GM12801 (cell line): ENCODE results near the gene RRAGD.

Source experiments
- TF ChIP-seq, protein P1 (sequence below): IDR thresholded peaks from one replicate; pipeline ENCODE4 v1.5.1; 2011; ENCODE audit warnings: control low read depth; ENCODE audit not compliant: insufficient read length; ENCODE audit errors: extremely low read depth

RRAGD gene

DNA sequence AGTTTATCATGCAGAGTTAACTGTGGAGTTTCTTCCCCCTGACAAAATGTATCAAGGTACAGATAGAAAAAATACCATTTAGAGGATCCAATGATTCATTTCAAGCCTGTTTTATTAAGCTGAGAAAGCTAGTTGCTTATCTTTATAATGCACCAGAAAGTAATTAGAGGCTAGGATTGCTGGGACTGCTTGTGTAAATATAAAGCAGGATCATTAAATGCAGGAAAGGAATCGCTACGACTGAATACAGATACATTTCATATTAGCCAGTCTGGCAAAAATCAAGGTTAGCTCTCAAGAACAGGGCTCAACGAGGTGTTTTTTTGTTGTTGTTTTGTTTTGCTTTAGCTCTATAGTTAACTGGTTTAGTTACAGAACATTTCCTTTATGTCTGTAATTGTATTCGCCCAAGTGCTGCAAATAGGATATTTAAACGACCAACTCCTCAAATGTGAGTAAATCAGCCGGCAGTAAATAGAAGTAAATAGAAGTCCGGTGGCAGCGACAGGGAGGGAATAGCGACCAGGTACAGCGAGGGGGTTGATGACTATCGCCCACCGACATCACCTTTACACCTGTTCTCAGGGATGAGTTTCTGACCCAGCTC is 60.3 kb downstream of the RRAGD start:
- TF ChIP-seq, protein P1, sequence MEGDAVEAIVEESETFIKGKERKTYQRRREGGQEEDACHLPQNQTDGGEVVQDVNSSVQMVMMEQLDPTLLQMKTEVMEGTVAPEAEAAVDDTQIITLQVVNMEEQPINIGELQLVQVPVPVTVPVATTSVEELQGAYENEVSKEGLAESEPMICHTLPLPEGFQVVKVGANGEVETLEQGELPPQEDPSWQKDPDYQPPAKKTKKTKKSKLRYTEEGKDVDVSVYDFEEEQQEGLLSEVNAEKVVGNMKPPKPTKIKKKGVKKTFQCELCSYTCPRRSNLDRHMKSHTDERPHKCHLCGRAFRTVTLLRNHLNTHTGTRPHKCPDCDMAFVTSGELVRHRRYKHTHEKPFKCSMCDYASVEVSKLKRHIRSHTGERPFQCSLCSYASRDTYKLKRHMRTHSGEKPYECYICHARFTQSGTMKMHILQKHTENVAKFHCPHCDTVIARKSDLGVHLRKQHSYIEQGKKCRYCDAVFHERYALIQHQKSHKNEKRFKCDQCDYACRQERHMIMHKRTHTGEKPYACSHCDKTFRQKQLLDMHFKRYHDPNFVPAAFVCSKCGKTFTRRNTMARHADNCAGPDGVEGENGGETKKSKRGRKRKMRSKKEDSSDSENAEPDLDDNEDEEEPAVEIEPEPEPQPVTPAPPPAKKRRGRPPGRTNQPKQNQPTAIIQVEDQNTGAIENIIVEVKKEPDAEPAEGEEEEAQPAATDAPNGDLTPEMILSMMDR, result no peak

DNA sequence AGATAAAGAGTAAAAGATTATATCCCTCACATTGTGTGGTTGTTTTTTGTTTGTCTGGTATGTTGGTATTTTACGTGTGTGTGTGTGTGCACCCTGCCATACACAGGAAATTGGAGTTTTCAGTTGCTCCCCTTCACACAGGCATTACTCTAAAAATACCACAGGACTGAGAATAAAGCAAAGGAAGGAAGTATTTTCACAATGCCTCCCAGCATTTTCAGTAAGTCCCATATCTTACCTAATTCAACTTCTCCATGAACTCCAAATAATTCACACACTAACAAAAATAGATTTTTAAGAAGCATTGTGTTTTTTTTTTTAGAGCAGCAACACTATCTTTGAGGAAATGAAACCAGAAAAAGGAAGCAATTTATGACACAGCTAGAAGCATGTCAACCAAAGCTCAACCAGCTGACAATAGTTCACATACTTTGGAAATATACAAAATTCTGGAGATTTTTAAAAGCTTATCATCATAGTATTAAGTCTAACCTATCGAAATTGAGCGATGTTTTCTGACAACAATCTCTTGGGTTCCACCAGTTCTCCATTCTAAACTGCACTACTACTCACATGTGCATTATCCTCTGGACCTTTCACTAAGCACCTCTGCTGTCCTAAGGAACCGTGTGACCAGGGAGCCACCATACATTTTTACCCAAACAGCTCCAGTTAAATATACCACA is 61.6 kb downstream of the RRAGD start:
- TF ChIP-seq, protein P1, result no peak

DNA sequence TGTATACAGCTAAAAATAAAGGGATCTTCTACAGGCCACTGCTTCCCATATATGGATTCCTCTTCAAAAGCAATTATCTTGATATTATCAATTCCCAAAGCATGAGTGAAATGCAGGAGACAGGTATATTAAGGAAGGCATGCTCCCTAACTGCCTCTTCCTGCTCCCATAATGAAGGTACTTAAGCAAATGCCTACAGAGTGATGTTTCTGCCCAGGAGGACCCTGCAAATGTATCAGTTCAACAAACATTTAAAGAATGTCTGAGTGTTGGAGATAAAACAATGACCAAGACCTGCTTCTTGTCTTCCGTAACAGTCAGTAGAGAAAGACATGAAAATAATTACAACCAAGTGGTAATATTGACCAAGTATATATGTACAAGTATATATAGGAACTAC is 63.7 kb downstream of the RRAGD start:
- TF ChIP-seq, protein P1, result no peak

DNA sequence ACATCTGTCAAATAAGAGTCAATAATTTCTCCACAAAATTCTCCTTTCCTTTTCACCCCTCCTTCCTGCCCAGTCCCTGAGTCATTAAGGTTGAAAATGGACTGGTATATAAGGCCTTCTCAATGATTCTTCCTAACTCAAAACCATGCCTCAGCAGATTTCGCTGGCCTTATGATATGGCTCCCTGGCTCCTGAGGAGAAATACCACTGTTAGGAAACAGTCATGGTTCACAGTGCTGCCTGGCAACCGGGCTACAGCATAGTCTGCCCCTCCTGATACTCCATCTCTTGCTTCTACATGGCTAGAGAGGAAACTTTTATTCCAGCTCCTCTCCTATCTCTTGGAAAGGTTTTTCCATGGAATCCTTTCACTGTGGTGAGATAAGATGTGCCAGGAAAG is 64.2 kb downstream of the RRAGD start:
- TF ChIP-seq, protein P1, result no peak

DNA sequence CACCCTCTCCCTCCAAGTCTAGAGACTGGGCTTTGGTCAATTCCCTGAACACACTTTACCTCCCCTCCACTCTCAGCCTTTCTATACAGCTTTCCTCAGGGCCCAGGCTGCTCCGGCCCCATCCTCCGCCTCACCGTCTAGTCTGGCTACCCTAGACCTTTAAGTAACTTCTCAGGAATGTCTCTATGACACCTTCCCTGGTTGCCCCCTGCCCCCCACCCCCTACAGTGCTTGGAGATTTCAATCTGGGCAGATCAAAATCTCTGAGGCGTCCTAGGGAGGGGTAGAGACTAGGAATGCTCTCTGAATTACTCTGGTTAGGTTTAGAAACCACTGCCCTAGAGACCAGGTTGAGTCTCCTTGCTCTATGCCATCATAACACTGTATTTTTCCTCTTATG is 65.6 kb downstream of the RRAGD start:
- TF ChIP-seq, protein P1, result no peak

DNA sequence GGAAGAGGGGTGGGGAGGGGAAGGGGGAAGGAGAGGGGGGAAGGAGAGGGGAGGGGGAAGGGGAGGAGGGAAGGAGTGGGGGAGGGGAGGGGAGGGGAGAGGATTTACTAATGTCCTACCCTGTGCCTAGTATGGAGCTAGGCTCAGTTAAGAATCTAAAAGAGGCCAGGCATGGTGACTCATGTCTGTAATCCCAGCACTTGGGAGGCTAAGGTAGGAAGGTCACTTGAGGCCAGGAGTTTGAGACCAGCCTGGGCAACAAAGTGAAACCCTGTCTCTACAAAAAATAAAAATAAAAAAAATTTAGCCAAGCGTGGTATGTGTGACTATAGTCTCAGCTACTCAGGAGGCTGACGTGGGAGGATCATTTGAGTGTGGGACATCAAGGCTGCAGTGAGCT is 72.5 kb downstream of the RRAGD start:
- TF ChIP-seq, protein P1, result no peak

DNA sequence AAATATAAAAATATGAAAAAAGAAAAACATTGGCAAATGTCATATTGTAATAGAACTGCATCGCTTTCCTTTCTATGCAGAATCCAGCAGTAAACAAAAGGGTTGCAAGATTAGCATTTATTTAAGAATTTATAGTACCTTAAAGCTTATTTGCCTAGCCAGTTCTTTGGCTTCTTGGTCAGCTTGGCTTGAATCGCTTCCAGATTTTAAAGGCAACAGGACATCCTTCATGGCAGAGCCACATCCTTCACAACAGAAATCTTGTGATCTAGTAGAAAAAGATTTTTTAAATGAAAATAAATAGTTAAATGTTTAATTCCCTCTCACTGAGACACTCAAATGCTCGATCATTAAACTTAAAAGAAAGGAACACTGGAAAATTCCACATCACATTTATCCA is 76.9 kb downstream of the RRAGD start:
- TF ChIP-seq, protein P1, result no peak
